ENCODE results near the gene RAB8A. TPM values are rescaled to one million over a fixed set of nuclear protein-coding genes. Genes with fewer than 3 reads are reported as not detected.

Gene RAB8A
- total RNA-seq = 100 to 1,000 TPM; 226 to 255 TPM

- CTCF ChIA-PET = interaction anchor here (0.7 to 2.1 kb wide), 15 partner anchors 12 to 71 kb away, joined by 3 to 10 read pairs (median 5); partner anchors contain the start of gene TPM4
- POLR2A ChIA-PET = interaction anchor here (0.7 to 2.1 kb wide), 5 partner anchors 12 to 118 kb away, joined by 3 to 11 read pairs (median 3); partner anchors contain the start of gene TPM4
Measured at GRCh38 chr19:16111160-16111908, at the start of gene RAB8A. Gene RAB8A (plus strand): TSS chr19:16111889. CDS start chr19:16111902, 13 bp downstream.

- CTCF ChIA-PET = interaction anchor here (0.9 to 1.1 kb wide), 3 partner anchors 27 to 56 kb away, joined by 4 read pairs; no protein-coding TSS in a partner anchor
- POLR2A ChIA-PET = no interaction called here
Measured at GRCh38 chr19:16061943-16062342, 49.7 kb upstream of the RAB8A start.

- POLR2A ChIA-PET = interaction anchor here (0.6 to 0.7 kb wide), 2 partner anchors 20 to 320 kb away, joined by 3 to 7 read pairs; no protein-coding TSS in a partner anchor
- CTCF ChIA-PET = interaction anchor here (0.7 to 1.4 kb wide), 15 partner anchors 9 to 122 kb away, joined by 3 to 6 read pairs (median 3); partner anchors contain the start of genes FAM32A and TPM4
Measured at GRCh38 chr19:16062789-16063188, 48.9 kb upstream of the RAB8A start.

GRCh38 chr19:16064209-16064889, 47.3 kb upstream of the RAB8A start:
- ChIA-PET POLR2A (interaction anchor here (0.7 kb wide), 1 partner anchor 1258 kb away, joined by 3 read pairs; no protein-coding TSS in a partner anchor), CTCF (interaction anchor here (0.8 to 2.1 kb wide), 4 partner anchors 12 to 206 kb away, joined by 3 to 9 read pairs (median 3); partner anchors contain the start of gene TPM4)

GRCh38 chr19:16066611-16067104, 45.0 kb upstream of the RAB8A start:
- CTCF ChIA-PET = interaction anchor here (0.6 to 2.1 kb wide), 7 partner anchors 18 to 275 kb away, joined by 3 to 9 read pairs (median 3); partner anchors contain the start of gene RAB8A

GRCh38 chr19:16067205-16067938, 44.3 kb upstream of the RAB8A start:
- ChIA-PET POLR2A (interaction anchor here (0.7 kb wide), 2 partner anchors 11 to 16 kb away, joined by 3 read pairs; no protein-coding TSS in a partner anchor), CTCF (interaction anchor here (1.0 to 1.4 kb wide), 4 partner anchors 17 to 121 kb away, joined by 3 read pairs; partner anchors contain the start of gene RAB8A)

More at GRCh38 chr19:16066611-16067104, 45.0 kb upstream of the RAB8A start:
- POLR2A ChIA-PET = interaction anchor here (0.7 kb wide), 2 partner anchors 12 to 16 kb away, joined by 3 read pairs; no protein-coding TSS in a partner anchor

GRCh38 chr19:16068696-16069259, 42.9 kb upstream of the RAB8A start:
- ChIA-PET CTCF (no interaction called here), POLR2A (no interaction called here)

- POLR2A ChIA-PET = interaction anchor here (0.8 to 1.4 kb wide), 6 partner anchors 9 to 74 kb away, joined by 3 to 5 read pairs (median 4); partner anchors contain the start of gene HSH2D
- CTCF ChIA-PET = interaction anchor here (1.0 to 2.2 kb wide), 6 partner anchors 10 to 49 kb away, joined by 3 to 10 read pairs (median 6); partner anchors contain the start of gene RAB8A
Measured at GRCh38 chr19:16069813-16070365, 41.8 kb upstream of the RAB8A start.

GRCh38 chr19:16070366-16070990, 41.2 kb upstream of the RAB8A start:
- ChIA-PET POLR2A (interaction anchor here (0.5 to 1.4 kb wide), 8 partner anchors 8 to 89 kb away, joined by 3 to 7 read pairs (median 4); partner anchors contain the start of gene HSH2D), CTCF (interaction anchor here (0.8 to 2.2 kb wide), 9 partner anchors 9 to 115 kb away, joined by 3 to 10 read pairs (median 4); partner anchors contain the start of gene RAB8A)

- ChIA-PET CTCF (interaction anchor here (0.8 to 2.2 kb wide), 10 partner anchors 8 to 115 kb away, joined by 3 to 10 read pairs (median 4); partner anchors contain the start of gene RAB8A), POLR2A (interaction anchor here (0.6 to 1.4 kb wide), 6 partner anchors 9 to 89 kb away, joined by 3 to 7 read pairs (median 5); partner anchors contain the start of gene HSH2D)
Measured at GRCh38 chr19:16071072-16071691, 40.5 kb upstream of the RAB8A start.

- ChIA-PET CTCF (interaction anchor here (0.9 to 5.9 kb wide), 3 partner anchors 11 to 20 kb away, joined by 3 to 25 read pairs (median 4); no protein-coding TSS in a partner anchor), POLR2A (no interaction called here)
Measured at GRCh38 chr19:16073481-16073880, 38.2 kb upstream of the RAB8A start.

- CTCF ChIA-PET = interaction anchor here (0.9 to 5.9 kb wide), 3 partner anchors 11 to 20 kb away, joined by 3 to 25 read pairs (median 4); no protein-coding TSS in a partner anchor
- POLR2A ChIA-PET = interaction anchor here (0.9 kb wide), 1 partner anchor 114 kb away, joined by 3 read pairs; no protein-coding TSS in a partner anchor
Measured at GRCh38 chr19:16073988-16074387, 37.7 kb upstream of the RAB8A start.

GRCh38 chr19:16074488-16075365, 37.0 kb upstream of the RAB8A start:
- ChIA-PET POLR2A (interaction anchor here (0.9 kb wide), 1 partner anchor 113 kb away, joined by 3 read pairs; no protein-coding TSS in a partner anchor), CTCF (interaction anchor here (0.7 to 5.9 kb wide), 3 partner anchors 11 to 43 kb away, joined by 3 to 25 read pairs (median 3); no protein-coding TSS in a partner anchor)

GRCh38 chr19:16075430-16076153, 36.1 kb upstream of the RAB8A start:
- POLR2A ChIA-PET = interaction anchor here (0.5 to 3.0 kb wide), 6 partner anchors 10 to 1132 kb away, joined by 3 to 20 read pairs (median 4); partner anchors contain the start of gene RAB8A
- CTCF ChIA-PET = interaction anchor here (0.6 to 5.9 kb wide), 10 partner anchors 10 to 233 kb away, joined by 3 to 25 read pairs (median 3); no protein-coding TSS in a partner anchor
